Measurements from ENCODE around the gene CEP135. TPM values are rescaled to one million over a fixed set of nuclear protein-coding genes. Genes with fewer than 3 reads are reported as not detected.

The CEP135 gene
- total RNA-seq, 1 donor from 2014 or later = 6.1 TPM

- Histone ChIP-seq H3K9me3 (no peaks in the 10 kb centered on the region), H3K4me3 (no peak overlapping the region), H3K27me3 (no peaks in the 10 kb centered on the region), H3K36me3 (no peaks in the 10 kb centered on the region), H3K4me1 (no peaks in the 10 kb centered on the region), H3K27ac (no peak overlapping the region)
- no peak for DNase-seq (ENCODE audit: extremely low spot score in 2 of 2)
- intact Hi-C loops (cut with DNase I) = no loop called here
- TF ChIP-seq CTCF (IDR thresholded peaks at IDR 0.05) (no peak), POLR2AphosphoS5 (IDR thresholded peaks at IDR 0.05; ENCODE audit: insufficient read depth in 1 of 2, low read depth in 1 of 2) (no peak), POLR2A (IDR thresholded peaks at IDR 0.05) (no peak)
Measured at GRCh38 chr4:56078866-56079265, 130.1 kb downstream of the CEP135 start.

- Histone ChIP-seq H3K4me3 (no peak overlapping the region), H3K9me3 (no peaks in the 10 kb centered on the region), H3K27me3 (no peaks in the 10 kb centered on the region), H3K27ac (no peak overlapping the region), H3K4me1 (no peaks in the 10 kb centered on the region), H3K36me3 (no peaks in the 10 kb centered on the region)
- intact Hi-C loops (cut with DNase I) = no loop called here
- TF ChIP-seq POLR2AphosphoS5 (IDR thresholded peaks at IDR 0.05; ENCODE audit: insufficient read depth in 1 of 2, low read depth in 1 of 2) (no peak), POLR2A (IDR thresholded peaks at IDR 0.05) (no peak), CTCF (IDR thresholded peaks at IDR 0.05) (no peak)
- no peak for DNase-seq (ENCODE audit: extremely low spot score in 2 of 2)
Measured at GRCh38 chr4:56080384-56080783, 131.6 kb downstream of the CEP135 start.

- H3K36me3 ChIP-seq = no peaks in the 10 kb centered on the region
- no peak overlapping the region for H3K4me3 ChIP-seq
- H3K27me3 ChIP-seq = no peaks in the 10 kb centered on the region
- no peaks in the 10 kb centered on the region for H3K9me3 ChIP-seq
- TF ChIP-seq POLR2A (IDR thresholded peaks at IDR 0.05) (no peak), CTCF (IDR thresholded peaks at IDR 0.05) (no peak), POLR2AphosphoS5 (IDR thresholded peaks at IDR 0.05; ENCODE audit: insufficient read depth in 1 of 2, low read depth in 1 of 2) (no peak)
- no peak for DNase-seq (ENCODE audit: extremely low spot score in 2 of 2)
- intact Hi-C loops (cut with DNase I) = no loop called here
- H3K27ac ChIP-seq = no peak overlapping the region
- no peaks in the 10 kb centered on the region for H3K4me1 ChIP-seq
Measured at GRCh38 chr4:56082829-56083228, 134.1 kb downstream of the CEP135 start.

Other genes starting within 250 kb of the CEP135 start
- not detected for gene EXOC1L, start 129.2 kb upstream of the CEP135 start, total RNA-seq
- gene EXOC1, start 95.3 kb upstream of the CEP135 start, total RNA-seq = 31.9 TPM